Measurements from ENCODE around the gene NIPAL1.

Gene NIPAL1

GRCh38 chr4:48078862-48079655 lies 62.5 kb downstream of the NIPAL1 start:
- Histone ChIP-seq H3K36me3 (ENCODE audit: control insufficient read depth, low read length) (no peaks in the 10 kb centered on the region), H3F3A (ENCODE audit: control insufficient read depth, insufficient read depth) (no peaks in the 10 kb centered on the region), H3K4me2 (ENCODE audit: low read length) (no peak overlapping the region), H3K27me3 (ENCODE audit: control insufficient read depth, low read length) (no peaks in the 10 kb centered on the region), H3K9me2 (replicated peaks; ENCODE audit: control insufficient read depth, low read length) (no peaks in the 10 kb centered on the region), H3K4me3 (ENCODE audit: low read length) (no peak overlapping the region), H3K27ac (ENCODE audit: low read depth, low read length) (no peak overlapping the region), H3K4me1 (ENCODE audit: control insufficient read depth, low read length) (no peaks in the 10 kb centered on the region), H3K79me2 (ENCODE audit: control insufficient read depth, low read length) (no peaks in the 10 kb centered on the region), H4K20me1 (ENCODE audit: control insufficient read depth, insufficient read depth, low read depth, low read length) (no peaks in the 10 kb centered on the region), H3K9me3 (ENCODE audit: control insufficient read depth, insufficient read depth, low read length) (no peaks in the 10 kb centered on the region)
- TF ChIP-seq CTCF (IDR thresholded peaks at IDR 0.05; ENCODE audit: low read depth, low read length, poor library complexity, severe bottlenecking) (no peak), EZH2phosphoT487 (IDR thresholded peaks at IDR 0.05; ENCODE audit: borderline replicate concordance, low read length) (no peak)

- Histone ChIP-seq H3K4me1 (ENCODE audit: control insufficient read depth, low read length) (no peaks in the 10 kb centered on the region), H3K9me3 (ENCODE audit: control insufficient read depth, insufficient read depth, low read length) (no peaks in the 10 kb centered on the region), H3K79me2 (ENCODE audit: control insufficient read depth, low read length) (no peaks in the 10 kb centered on the region), H3K4me2 (ENCODE audit: low read length) (no peak overlapping the region), H3K27me3 (ENCODE audit: control insufficient read depth, low read length) (no peaks in the 10 kb centered on the region), H4K20me1 (ENCODE audit: control insufficient read depth, insufficient read depth, low read depth, low read length) (no peaks in the 10 kb centered on the region), H3K36me3 (ENCODE audit: control insufficient read depth, low read length) (no peaks in the 10 kb centered on the region), H3F3A (ENCODE audit: control insufficient read depth, insufficient read depth) (no peaks in the 10 kb centered on the region), H3K27ac (ENCODE audit: low read depth, low read length) (no peak overlapping the region), H3K4me3 (ENCODE audit: low read length) (no peak overlapping the region), H3K9me2 (replicated peaks; ENCODE audit: control insufficient read depth, low read length) (no peaks in the 10 kb centered on the region)
- TF ChIP-seq EZH2phosphoT487 (IDR thresholded peaks at IDR 0.05; ENCODE audit: borderline replicate concordance, low read length) = no peak
- no peak for TF ChIP-seq CTCF (IDR thresholded peaks at IDR 0.05; ENCODE audit: low read depth, low read length, poor library complexity, severe bottlenecking)
Observed at GRCh38 chr4:48079972-48080391, 63.4 kb downstream of the NIPAL1 start.

GRCh38 chr4:48081196-48081595 lies 64.6 kb downstream of the NIPAL1 start:
- Histone ChIP-seq H3F3A (ENCODE audit: control insufficient read depth, insufficient read depth) (no peaks in the 10 kb centered on the region), H3K9me3 (ENCODE audit: control insufficient read depth, insufficient read depth, low read length) (no peaks in the 10 kb centered on the region), H3K79me2 (ENCODE audit: control insufficient read depth, low read length) (no peaks in the 10 kb centered on the region), H3K27me3 (ENCODE audit: control insufficient read depth, low read length) (no peaks in the 10 kb centered on the region), H3K36me3 (ENCODE audit: control insufficient read depth, low read length) (no peaks in the 10 kb centered on the region), H3K4me3 (ENCODE audit: low read length) (no peak overlapping the region), H3K4me1 (ENCODE audit: control insufficient read depth, low read length) (no peaks in the 10 kb centered on the region), H4K20me1 (ENCODE audit: control insufficient read depth, insufficient read depth, low read depth, low read length) (no peaks in the 10 kb centered on the region), H3K9me2 (replicated peaks; ENCODE audit: control insufficient read depth, low read length) (no peaks in the 10 kb centered on the region), H3K4me2 (ENCODE audit: low read length) (no peak overlapping the region), H3K27ac (ENCODE audit: low read depth, low read length) (no peak overlapping the region)
- no peak for TF ChIP-seq CTCF (IDR thresholded peaks at IDR 0.05; ENCODE audit: low read depth, low read length, poor library complexity, severe bottlenecking)
- no peak for TF ChIP-seq EZH2phosphoT487 (IDR thresholded peaks at IDR 0.05; ENCODE audit: borderline replicate concordance, low read length)

Data from DOHH2 (cell line).